Activated CD4-positive, alpha-beta T cell treated with anti-CD3 and anti-CD28 coated beads, Interleukin-2, Interleukin-4, amounts not matched to agents 100 ng/mL and 50 ng/mL, durations not matched to agents 16 hours and 8 hours (primary cell): Measurements from ENCODE around the gene RB1.
A peak's percentile ranks its signal among the peaks of the same experiment; 100 is the strongest.
"Not testable (repeated sequence)": the region's sequence is repeated elsewhere in the genome, so short reads cannot be mapped to it uniquely, and the experiment has no call there.

Source experiments
- DNase-seq: peaks from one replicate; pipeline ENCODE4 v3.0.0-alpha.2; 2020; ENCODE audit warnings: low spot score

RB1 gene

GRCh38 chr13:48349525-48349924 lies 46.0 kb downstream of the RB1 start:
- no peak for DNase-seq

- DNase-seq: no peak
These were observed 50.0 kb downstream of the RB1 start for GRCh38 chr13:48353590-48353989.

- not testable (repeated sequence) for DNase-seq
These were observed 52.0 kb downstream of the RB1 start for GRCh38 chr13:48355524-48355923.

- no peak for DNase-seq
These were observed 53.2 kb downstream of the RB1 start for GRCh38 chr13:48356750-48357149.

GRCh38 chr13:48369988-48370387 lies 66.4 kb downstream of the RB1 start:
- DNase-seq: no peak

GRCh38 chr13:48370815-48371214 lies 67.3 kb downstream of the RB1 start:
- DNase-seq: no peak

GRCh38 chr13:48377857-48378256 lies 74.3 kb downstream of the RB1 start:
- DNase-seq: no peak

- no peak for DNase-seq
These were observed 77.0 kb downstream of the RB1 start for GRCh38 chr13:48380581-48380980.

GRCh38 chr13:48383384-48383783 lies 79.8 kb downstream of the RB1 start:
- no peak for DNase-seq

GRCh38 chr13:48386816-48387215 lies 83.3 kb downstream of the RB1 start:
- DNase-seq: no peak

GRCh38 chr13:48391257-48391656 lies 87.7 kb downstream of the RB1 start:
- no peak for DNase-seq

- no peak for DNase-seq
These were observed 89.6 kb downstream of the RB1 start for GRCh38 chr13:48393030-48393697.

GRCh38 chr13:48393698-48394085 lies 90.1 kb downstream of the RB1 start:
- DNase-seq: no peak

- DNase-seq: no peak
These were observed 94.2 kb downstream of the RB1 start for GRCh38 chr13:48397744-48398143.

GRCh38 chr13:48398450-48399095 lies 95.0 kb downstream of the RB1 start:
- DNase-seq: no peak

GRCh38 chr13:48400090-48400694 lies 96.6 kb downstream of the RB1 start:
- no peak for DNase-seq

GRCh38 chr13:48400850-48401291 lies 97.3 kb downstream of the RB1 start:
- peak; percentile 45 for DNase-seq

- peak; percentile 44 for DNase-seq
These were observed 97.9 kb downstream of the RB1 start for GRCh38 chr13:48401480-48401879.

- DNase-seq: peak; percentile 71
These were observed 98.9 kb downstream of the RB1 start for GRCh38 chr13:48402325-48402932.

GRCh38 chr13:48403151-48403631 lies 99.6 kb downstream of the RB1 start:
- peak; percentile 87 for DNase-seq

GRCh38 chr13:48403913-48404312 lies 100.4 kb downstream of the RB1 start:
- DNase-seq: no peak

GRCh38 chr13:48404952-48405351 lies 101.4 kb downstream of the RB1 start:
- no peak for DNase-seq

GRCh38 chr13:48405875-48406274 lies 102.3 kb downstream of the RB1 start:
- DNase-seq: no peak
